ENCODE measurements around the gene CACNA1C.

DNA sequence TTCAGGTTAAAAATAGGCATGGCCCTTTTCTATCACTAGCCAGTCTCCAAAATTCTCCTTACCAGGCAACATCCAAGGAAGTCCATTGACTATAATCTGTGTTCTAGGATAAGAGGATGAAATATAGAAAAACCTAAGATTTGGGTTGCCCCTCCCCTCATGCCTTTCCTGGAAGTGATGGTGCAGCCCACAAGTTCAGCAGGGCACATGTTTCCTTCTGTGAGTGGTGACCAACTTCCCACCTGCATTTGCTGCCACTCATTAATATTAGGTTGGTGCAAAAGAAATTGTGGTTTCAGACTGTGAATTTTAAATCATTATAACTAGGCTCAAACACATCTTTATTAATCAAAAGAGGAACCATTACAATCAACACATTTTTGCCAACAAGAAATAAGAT is 491.4 kb downstream of the CACNA1C start:
- TF ChIP-seq, protein P1, sequence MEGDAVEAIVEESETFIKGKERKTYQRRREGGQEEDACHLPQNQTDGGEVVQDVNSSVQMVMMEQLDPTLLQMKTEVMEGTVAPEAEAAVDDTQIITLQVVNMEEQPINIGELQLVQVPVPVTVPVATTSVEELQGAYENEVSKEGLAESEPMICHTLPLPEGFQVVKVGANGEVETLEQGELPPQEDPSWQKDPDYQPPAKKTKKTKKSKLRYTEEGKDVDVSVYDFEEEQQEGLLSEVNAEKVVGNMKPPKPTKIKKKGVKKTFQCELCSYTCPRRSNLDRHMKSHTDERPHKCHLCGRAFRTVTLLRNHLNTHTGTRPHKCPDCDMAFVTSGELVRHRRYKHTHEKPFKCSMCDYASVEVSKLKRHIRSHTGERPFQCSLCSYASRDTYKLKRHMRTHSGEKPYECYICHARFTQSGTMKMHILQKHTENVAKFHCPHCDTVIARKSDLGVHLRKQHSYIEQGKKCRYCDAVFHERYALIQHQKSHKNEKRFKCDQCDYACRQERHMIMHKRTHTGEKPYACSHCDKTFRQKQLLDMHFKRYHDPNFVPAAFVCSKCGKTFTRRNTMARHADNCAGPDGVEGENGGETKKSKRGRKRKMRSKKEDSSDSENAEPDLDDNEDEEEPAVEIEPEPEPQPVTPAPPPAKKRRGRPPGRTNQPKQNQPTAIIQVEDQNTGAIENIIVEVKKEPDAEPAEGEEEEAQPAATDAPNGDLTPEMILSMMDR (IDR thresholded peaks at IDR 0.05): no peak
- TF ChIP-seq POLR2AphosphoS5 (IDR thresholded peaks at IDR 0.05): no peak
- no peak for TF ChIP-seq POLR2A (IDR thresholded peaks at IDR 0.05)

All from suprapubic skin (tissue), 4 donors.